B cell (primary cell): ENCODE measurements around the gene VPS26B. TPM values are rescaled to one million over a fixed set of nuclear protein-coding genes. Genes with fewer than 3 reads are reported as not detected.

Source experiments
- ATAC-seq: fragments of 200-7000 bp; cut with Tn5 transposase; one replicate; pipeline ENCODE4 v1.10.0; 2021; ENCODE audit warnings: low read depth, mild to moderate bottlenecking, moderate number of reproducible peaks, moderate library complexity
- CTCF ChIA-PET: fragments of 350-600 bp; sonication (Branson Sonifier 250); formaldehyde crosslinking; loops from one replicate; lab custom pipeline; 2021; ENCODE audit warnings: antibody characterized with exemption, inconsistent platforms; lab: Charles Lee
- POLR2A ChIA-PET: fragments of 350-600 bp; sonication (Branson Sonifier 250); formaldehyde crosslinking; loops from one replicate; lab custom pipeline; 2021; ENCODE audit warnings: antibody characterized with exemption; lab: Charles Lee
- DNase-seq: peaks from one replicate; pipeline ENCODE4 v3.0.0; 2013
- H2AFZ ChIP-seq: 2 replicates; pipeline ENCODE4 v1.6.1; 2012; ENCODE audit warnings: mild to moderate bottlenecking, low read depth, low read length; ENCODE audit not compliant: insufficient read depth, poor library complexity, severe bottlenecking
- H3K27ac ChIP-seq, 2 donors: 1 replicate in 1 of 2; 2 replicates in 1 of 2; pipeline ENCODE4 v1.5.1; 2012 to 2013; ENCODE audit warnings: low read length in 2 of 2, mild to moderate bottlenecking in 2 of 2, moderate library complexity in 1 of 2
- H3K27me3 ChIP-seq, 4 experiments: fragments of 200-600 bp in 1 of 4; sonication (generic) in 1 of 4; replicated peaks in 1 of 4; 1 replicate in 2 of 4; 2 replicates in 2 of 4; pipeline versions ENCODE4 v1.6.1 to v1.7.0; 2013 to 2016; ENCODE audit warnings: low read length in 3 of 4, mild to moderate bottlenecking in 2 of 4, mixed read lengths in 1 of 4, moderate library complexity in 1 of 4; ENCODE audit not compliant: insufficient read depth in 4 of 4, control insufficient read depth in 3 of 4; ENCODE audit errors: control extremely low read depth in 1 of 4
- H3K36me3 ChIP-seq, 2 experiments: replicated peaks in 1 of 2; 1 replicate in 1 of 2; 2 replicates in 1 of 2; pipeline versions ENCODE4 v1.6.1 to v1.7.1; 2013; ENCODE audit warnings: low read length in 1 of 2; ENCODE audit not compliant: insufficient read depth in 2 of 2, control insufficient read depth in 1 of 2; ENCODE audit errors: control extremely low read depth in 1 of 2, extremely low read depth in 1 of 2
- H3K4me1 ChIP-seq, 2 donors: fragments of 200-600 bp in 1 of 2; sonication (generic) in 1 of 2; 1 replicate in 1 of 2; 2 replicates in 1 of 2; pipeline versions ENCODE4 v1.5.1 to v1.6.1; 2013 to 2017; ENCODE audit warnings: low read length in 2 of 2; ENCODE audit not compliant: control insufficient read depth in 2 of 2, insufficient read depth in 2 of 2
- H3K4me2 ChIP-seq: replicated peaks from 2 replicates; pipeline ENCODE3; 2012; ENCODE audit warnings: mild to moderate bottlenecking, low read depth, low read length; ENCODE audit not compliant: poor library complexity, severe bottlenecking
- H3K4me3 ChIP-seq, 5 experiments: fragments of 200-600 bp in 1 of 5; sonication (generic) in 1 of 5; 1 replicate in 3 of 5; 2 replicates in 2 of 5; pipeline versions ENCODE4 v1.5.1 to v1.7.0; 2011 to 2016; ENCODE audit warnings: low read length in 4 of 5, mild to moderate bottlenecking in 4 of 5, low read depth in 2 of 5, control low read depth in 1 of 5, moderate library complexity in 1 of 5; ENCODE audit not compliant: insufficient read depth in 1 of 5; ENCODE audit errors: control extremely low read depth in 1 of 5, extremely low read depth in 1 of 5
- H3K79me2 ChIP-seq: fragments of 200-600 bp; sonication (generic); one replicate; pipeline ENCODE4 v1.6.0; 2016; ENCODE audit warnings: low read length; ENCODE audit not compliant: control insufficient read depth, insufficient read depth
- H3K9ac ChIP-seq: fragments of 200-600 bp; sonication (generic); 2 replicates; pipeline ENCODE4 v1.6.1; 2017; ENCODE audit warnings: mild to moderate bottlenecking, low read length, moderate library complexity
- H3K9me3 ChIP-seq, 3 donors: one replicate each; pipeline versions ENCODE4 v1.6.1 to v1.7.1; 2013; ENCODE audit warnings: low read length in 2 of 3; ENCODE audit not compliant: control insufficient read depth in 2 of 3, insufficient read depth in 1 of 3; ENCODE audit errors: control extremely low read depth in 1 of 3
- H4K20me1 ChIP-seq: 2 replicates; pipeline ENCODE4 v1.6.0; 2012; ENCODE audit warnings: mild to moderate bottlenecking, low read length; ENCODE audit not compliant: insufficient read depth, control insufficient read depth, poor library complexity, severe bottlenecking
- H3K27ac Mint-ChIP-seq: one replicate; pipeline ENCODE4 v1.8.0; 2021; ENCODE audit warnings: mixed read lengths
- H3K27me3 Mint-ChIP-seq: one replicate; pipeline ENCODE4 v1.8.0; 2021; ENCODE audit warnings: mixed read lengths
- H3K4me1 Mint-ChIP-seq: one replicate; pipeline ENCODE4 v1.8.0; 2021; ENCODE audit warnings: mixed read lengths
- H3K4me3 Mint-ChIP-seq: one replicate; pipeline ENCODE4 v1.8.0; 2021; ENCODE audit warnings: mixed read lengths
- H3K9me3 Mint-ChIP-seq: one replicate; pipeline ENCODE4 v1.8.0; 2022; ENCODE audit warnings: mixed read lengths; ENCODE audit not compliant: insufficient read depth
- CTCF ChIP-seq: fragments of 200-600 bp; IDR thresholded peaks from one replicate; pipeline ENCODE4 v1.8.0; 2022; ENCODE audit warnings: antibody characterized with exemption, mild to moderate bottlenecking
- EZH2 ChIP-seq: IDR thresholded peaks from 2 replicates; pipeline ENCODE4 v1.6.1; 2012; ENCODE audit warnings: borderline replicate concordance, low read depth, mild to moderate bottlenecking, moderate library complexity, low read length; ENCODE audit not compliant: insufficient read depth, poor library complexity, severe bottlenecking
- WGBS: methylation state at CpG from one replicate; pipeline ENCODE4 v1.1.5; 2013; ENCODE audit warnings: missing lambda C conversion rate; ENCODE audit not compliant: insufficient coverage; 5-methylcytosine and 5-hydroxymethylcytosine counted together
- intact Hi-C: fragments of 100-400 bp; cut with micrococcal nuclease; formaldehyde crosslinking; loops from one replicate; pipeline ENCODE4 v1.10.0; 2022
- polyA plus RNA-seq: library from polyadenylated mRNA; depleted of rRNA; stranded (reverse); fragments of >200 nt; gene quantifications from 2 replicates; pipeline ENCODE4 v1.2.3, GENCODE V29; 2012
- total RNA-seq, 2 donors: library from RNA; stranded (reverse); fragments of 120-200 nt in 1 of 2; gene quantifications; 1 replicate in 1 of 2; 2 replicates in 1 of 2; pipeline versions ENCODE4 v1.2.3 to v1.2.4, GENCODE V29; 2013 to 2022

VPS26B gene
- total and polyA plus RNA-seq, 2 donors (not counting 1 experiment from before 2014, with no cell fraction given), result 14.7 to 38.5 TPM

- ATAC-seq (no peak), DNase-seq (no peak)
- POLR2A ChIA-PET, result no interaction called here
- Histone ChIP-seq H3K4me2 (no peak overlapping the region), H3K36me3 (no peaks in the 10 kb centered on the region), H3K79me2 (no peaks in the 10 kb centered on the region), H3K9ac (no peak overlapping the region), H4K20me1 (no peaks in the 10 kb centered on the region), H3K4me3 (no peak overlapping the region), H3K27ac (no peak overlapping the region), H3K9me3 (no peaks in the 10 kb centered on the region), H2AFZ (no peak overlapping the region), H3K27me3 (peaks cover 0 to 3% (median 0%) of the 10 kb centered on the region in 4 experiments), H3K4me1 (no peaks in the 10 kb centered on the region)
- Mint-ChIP-seq H3K27ac (no peak overlapping the region), H3K4me3 (no peak overlapping the region), H3K4me1 (no peaks in the 10 kb centered on the region), H3K9me3 (no peaks in the 10 kb centered on the region), H3K27me3 (peaks cover 27% of the 10 kb centered on the region)
- CTCF ChIA-PET, result no interaction called here
- TF ChIP-seq EZH2 (no peak), CTCF (no peak)
- intact Hi-C loops, result no loop called here
- WGBS, result 93% methylated on average over 11 of the region's 12 CpGs
Observed at GRCh38 chr11:134287561-134287960, 63.1 kb downstream of the VPS26B start.

GRCh38 chr11:134288486-134288885 is 64.0 kb downstream of the VPS26B start:
- intact Hi-C loops, result no loop called here
- Mint-ChIP-seq H3K27ac (no peak overlapping the region), H3K4me3 (no peak overlapping the region), H3K9me3 (no peaks in the 10 kb centered on the region), H3K4me1 (no peaks in the 10 kb centered on the region), H3K27me3 (peaks cover 28% of the 10 kb centered on the region)
- Histone ChIP-seq H2AFZ (no peak overlapping the region), H3K36me3 (no peaks in the 10 kb centered on the region), H3K27ac (no peak overlapping the region), H3K4me1 (no peaks in the 10 kb centered on the region), H3K9ac (no peak overlapping the region), H3K9me3 (no peaks in the 10 kb centered on the region), H3K4me3 (no peak overlapping the region), H4K20me1 (no peaks in the 10 kb centered on the region), H3K4me2 (no peak overlapping the region), H3K79me2 (no peaks in the 10 kb centered on the region), H3K27me3 (peaks cover 0 to 3% (median 1%) of the 10 kb centered on the region in 4 experiments)
- CTCF ChIA-PET, result no interaction called here
- TF ChIP-seq CTCF, result no peak
- ATAC-seq (no peak), DNase-seq (no peak)
- POLR2A ChIA-PET, result no interaction called here
- 89% methylated on average over 9 of the region's 13 CpGs for WGBS
